SK-N-SH (cell line): ENCODE measurements around the gene RYR3. TPM values are rescaled to one million over a fixed set of nuclear protein-coding genes. Genes with fewer than 3 reads are reported as not detected.

Source experiments
- CTCF ChIA-PET: fragments of 300-600, 350-600 bp; formaldehyde crosslinking; extraction: SDS; loops from one replicate; lab custom pipeline; 2021; lab: Yijun Ruan, JAX
- POLR2A ChIA-PET: fragments of 350-600 bp; sonication (Branson Sonifier 250); formaldehyde crosslinking; extraction: SDS; loops from one replicate; lab custom pipeline; 2020; ENCODE audit warnings: antibody characterized with exemption, inconsistent platforms; lab: Yijun Ruan, JAX
- DNase-seq: peaks from one replicate; pipeline ENCODE4 v3.0.0; 2012
- H2AFZ ChIP-seq: fragments of 200-600 bp; sonication (generic); 2 replicates; pipeline ENCODE4 v1.8.1; 2016; ENCODE audit warnings: antibody characterized with exemption, mild to moderate bottlenecking, low read depth
- H3F3A ChIP-seq: fragments of 200-600 bp; sonication (generic); replicated peaks from 2 replicates; pipeline ENCODE3; 2016; ENCODE audit warnings: antibody characterized with exemption, mild to moderate bottlenecking; ENCODE audit not compliant: insufficient read depth
- H3K27ac ChIP-seq, 2 experiments: fragments of 200-500 bp in 1 of 2; fragments of 200-600 bp in 1 of 2; sonication (Bioruptor generic) in 1 of 2; sonication (generic), shearing (Covaris generic) in 1 of 2; 2 replicates each; pipeline versions ENCODE4 v1.5.1 to v1.6.1; 2014 to 2016; ENCODE audit warnings: low read depth in 2 of 2, inconsistent platforms in 1 of 2, low read length in 1 of 2, mild to moderate bottlenecking in 1 of 2, mixed read lengths in 1 of 2
- H3K27me3 ChIP-seq: fragments of 200-600 bp; sonication (generic), shearing (Covaris generic); 2 replicates; pipeline ENCODE4 v1.6.1; 2016; ENCODE audit warnings: mixed run types; ENCODE audit not compliant: insufficient read depth
- H3K36me3 ChIP-seq, 2 experiments: fragments of 200-500 bp in 1 of 2; fragments of 200-600 bp in 1 of 2; sonication (Bioruptor generic) in 1 of 2; sonication (generic) in 1 of 2; replicated peaks in 1 of 2; 2 replicates each; pipeline versions ENCODE3 to v1.5.1; 2014 to 2016; ENCODE audit warnings: low read length in 1 of 2, mild to moderate bottlenecking in 1 of 2; ENCODE audit not compliant: insufficient read depth in 2 of 2, control insufficient read depth in 1 of 2
- H3K4me1 ChIP-seq, 2 experiments: fragments of 200-500 bp in 1 of 2; fragments of 200-600 bp in 1 of 2; sonication (Bioruptor generic) in 1 of 2; sonication (generic), shearing (Covaris generic) in 1 of 2; 2 replicates each; pipeline versions ENCODE4 v1.5.1 to v1.6.1; 2014 to 2016; ENCODE audit warnings: low read depth in 1 of 2, low read length in 1 of 2, mixed run types in 1 of 2; ENCODE audit not compliant: insufficient read depth in 2 of 2, control insufficient read depth in 1 of 2
- H3K4me2 ChIP-seq: fragments of 200-600 bp; sonication (generic), shearing (Covaris generic); 2 replicates; pipeline ENCODE4 v1.6.1; 2017; ENCODE audit warnings: mixed run types
- H3K4me3 ChIP-seq, 2 experiments: fragments of 200-500 bp in 1 of 2; fragments of 200-600 bp in 1 of 2; sonication (Bioruptor generic) in 1 of 2; sonication (generic), shearing (Covaris generic) in 1 of 2; 2 replicates each; pipeline versions ENCODE4 v1.5.1 to v1.8.1; 2014 to 2016; ENCODE audit warnings: low read depth in 2 of 2, inconsistent platforms in 1 of 2, low read length in 1 of 2, mild to moderate bottlenecking in 1 of 2, mixed read lengths in 1 of 2, moderate library complexity in 1 of 2
- H3K79me2 ChIP-seq: fragments of 200-600 bp; sonication (generic); 2 replicates; pipeline ENCODE4 v1.8.1; 2017; ENCODE audit warnings: mild to moderate bottlenecking; ENCODE audit not compliant: insufficient read depth
- H3K9ac ChIP-seq: fragments of 200-600 bp; sonication (generic); 2 replicates; pipeline ENCODE4 v1.6.1; 2017; ENCODE audit warnings: mixed run types
- H3K9me2 ChIP-seq: fragments of 200-600 bp; sonication (generic); 2 replicates; pipeline ENCODE4 v1.6.1; 2017; ENCODE audit warnings: mixed run types
- H3K9me3 ChIP-seq: fragments of 200-600 bp; sonication (generic); 2 replicates; pipeline ENCODE4 v1.6.1; 2017; ENCODE audit warnings: mixed run types, mild to moderate bottlenecking, moderate library complexity
- H4K20me1 ChIP-seq: fragments of 200-600 bp; sonication (generic); 2 replicates; pipeline ENCODE4 v1.6.1; 2017; ENCODE audit warnings: mild to moderate bottlenecking, mixed run types; ENCODE audit not compliant: insufficient read depth
- EP300 ChIP-seq, 2 experiments: IDR thresholded peaks; 2 replicates each; pipeline versions ENCODE4 v1.4.0 to v1.6.1; 2012; ENCODE audit warnings: borderline replicate concordance in 1 of 2, low read depth in 1 of 2, low read length in 1 of 2
- FOXM1 ChIP-seq: IDR thresholded peaks from 2 replicates; pipeline ENCODE4 v1.4.0; 2012; ENCODE audit warnings: low read depth, mild to moderate bottlenecking
- RAD21 ChIP-seq: IDR thresholded peaks from 2 replicates; pipeline ENCODE4 v1.6.1; 2012; ENCODE audit warnings: mild to moderate bottlenecking, low read length
- WGBS: methylation state at CpG from one replicate; pipeline ENCODE4 v1.1.6; 2017; ENCODE audit warnings: low lambda C conversion rate; 5-methylcytosine and 5-hydroxymethylcytosine counted together
- polyA plus RNA-seq, 3 experiments: library from polyadenylated mRNA; depleted of rRNA; stranded (reverse); fragments of >200 nt; gene quantifications; 2 replicates each; pipeline ENCODE4 v1.2.3, GENCODE V29; 2012
- TF ChIP-seq, protein P1 (sequence below): fragments of 200-600 bp; sonication (generic); IDR thresholded peaks from 2 replicates; pipeline ENCODE4 v1.6.1; 2017; ENCODE audit warnings: antibody characterized with exemption, mild to moderate bottlenecking, moderate library complexity
- TF ChIP-seq, protein P2 (sequence below): IDR thresholded peaks from 2 replicates; pipeline ENCODE4 v1.4.0; 2012; ENCODE audit warnings: low read depth, borderline replicate concordance
- TF ChIP-seq, protein P3 (sequence below): IDR thresholded peaks from 2 replicates; pipeline ENCODE4 v1.4.0; 2012; ENCODE audit warnings: low read depth

The RYR3 gene
- polyA plus RNA-seq, 1 of the 3 experiments (the other 2 are of a cell fraction), result 0.02 TPM

DNA sequence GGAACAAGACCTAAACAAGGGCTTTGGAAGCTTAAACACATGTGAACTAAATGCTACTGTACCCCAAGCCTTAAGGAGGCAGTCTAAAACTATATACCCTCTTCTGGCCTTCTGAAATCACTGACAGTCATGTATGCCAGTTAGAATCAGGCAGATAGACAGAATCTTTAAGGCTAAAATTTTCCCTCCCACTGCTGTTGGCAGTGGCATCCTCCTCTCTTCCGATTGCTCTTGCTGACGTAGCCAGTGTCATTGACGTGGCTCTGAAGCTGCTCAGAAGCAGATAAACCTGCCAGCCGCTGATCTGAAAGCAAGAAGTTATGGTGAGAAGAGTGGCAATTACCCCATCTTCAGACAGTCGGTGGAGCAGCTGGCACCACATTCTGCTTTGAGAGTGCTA lies 3.3 kb downstream of the RYR3 start:
- POLR2A ChIA-PET, result no interaction called here

DNA sequence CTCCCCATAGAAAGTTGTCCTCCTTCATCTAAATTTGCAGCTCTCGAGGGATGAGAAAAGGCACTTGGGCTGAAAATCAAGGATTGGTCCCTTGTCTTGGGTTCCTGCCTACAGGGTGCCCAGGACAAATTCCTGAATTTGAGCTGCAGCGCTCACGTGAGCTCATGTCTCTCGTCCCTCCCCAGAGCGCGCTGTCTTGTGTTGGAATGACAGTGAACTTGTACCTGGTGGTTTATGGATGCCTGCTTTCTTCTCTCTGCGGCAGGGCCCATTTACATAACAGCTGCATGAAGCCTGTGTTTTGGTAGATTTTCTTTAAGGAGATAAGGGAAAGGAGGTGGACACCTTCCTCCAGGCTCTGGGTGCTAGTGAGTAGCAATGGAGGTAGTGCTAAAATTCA lies 4.3 kb downstream of the RYR3 start:
- WGBS, result 83% methylated on average over 7 of the region's 7 CpGs
- no peaks in the 10 kb centered on the region for H3F3A ChIP-seq
- peaks cover 47% of the 10 kb centered on the region for H3K27me3 ChIP-seq
- H3K4me2 ChIP-seq, result no peak overlapping the region
- CTCF ChIA-PET, result interaction anchor here (0.8 to 3.9 kb wide), 2 partner anchors 382 to 385 kb away, joined by 3 to 24 read pairs; no protein-coding TSS in a partner anchor
- no peaks in the 10 kb centered on the region for H3K9me3 ChIP-seq
- H4K20me1 ChIP-seq, result no peaks in the 10 kb centered on the region
- H3K4me1 ChIP-seq, result peaks cover 0 to 2% of the 10 kb centered on the region in 2 experiments; a peak in 1 of 4 replicates
- no peak overlapping the region for H3K4me3 ChIP-seq
- DNase-seq, result no peak
- TF ChIP-seq, protein P1, sequence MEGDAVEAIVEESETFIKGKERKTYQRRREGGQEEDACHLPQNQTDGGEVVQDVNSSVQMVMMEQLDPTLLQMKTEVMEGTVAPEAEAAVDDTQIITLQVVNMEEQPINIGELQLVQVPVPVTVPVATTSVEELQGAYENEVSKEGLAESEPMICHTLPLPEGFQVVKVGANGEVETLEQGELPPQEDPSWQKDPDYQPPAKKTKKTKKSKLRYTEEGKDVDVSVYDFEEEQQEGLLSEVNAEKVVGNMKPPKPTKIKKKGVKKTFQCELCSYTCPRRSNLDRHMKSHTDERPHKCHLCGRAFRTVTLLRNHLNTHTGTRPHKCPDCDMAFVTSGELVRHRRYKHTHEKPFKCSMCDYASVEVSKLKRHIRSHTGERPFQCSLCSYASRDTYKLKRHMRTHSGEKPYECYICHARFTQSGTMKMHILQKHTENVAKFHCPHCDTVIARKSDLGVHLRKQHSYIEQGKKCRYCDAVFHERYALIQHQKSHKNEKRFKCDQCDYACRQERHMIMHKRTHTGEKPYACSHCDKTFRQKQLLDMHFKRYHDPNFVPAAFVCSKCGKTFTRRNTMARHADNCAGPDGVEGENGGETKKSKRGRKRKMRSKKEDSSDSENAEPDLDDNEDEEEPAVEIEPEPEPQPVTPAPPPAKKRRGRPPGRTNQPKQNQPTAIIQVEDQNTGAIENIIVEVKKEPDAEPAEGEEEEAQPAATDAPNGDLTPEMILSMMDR, result no peak
- no peak overlapping the region for H3K27ac ChIP-seq
- POLR2A ChIA-PET, result no interaction called here
- no peaks in the 10 kb centered on the region for H3K9me2 ChIP-seq
- no peaks in the 10 kb centered on the region for H3K36me3 ChIP-seq
- no peak overlapping the region for H3K9ac ChIP-seq
- H3K79me2 ChIP-seq, result no peaks in the 10 kb centered on the region
- H2AFZ ChIP-seq, result no peak overlapping the region

More for the DNA sequence above, 3.3 kb downstream of the RYR3 start:
- Histone ChIP-seq H3F3A (no peaks in the 10 kb centered on the region), H3K79me2 (no peaks in the 10 kb centered on the region), H3K4me3 (no peak overlapping the region), H3K4me2 (no peak overlapping the region), H3K36me3 (no peaks in the 10 kb centered on the region), H3K4me1 (peaks cover 0 to 2% of the 10 kb centered on the region in 2 experiments; a peak in 1 of 4 replicates), H2AFZ (no peak overlapping the region), H4K20me1 (no peaks in the 10 kb centered on the region), H3K27me3 (peaks cover 57% of the 10 kb centered on the region), H3K9ac (no peak overlapping the region), H3K27ac (no peak overlapping the region), H3K9me3 (no peaks in the 10 kb centered on the region), H3K9me2 (no peaks in the 10 kb centered on the region)
- TF ChIP-seq RAD21, result no peak
- DNase-seq, result no peak
- WGBS, result 68% methylated on average over 5 of the region's 5 CpGs
- CTCF ChIA-PET, result interaction anchor here (1.0 to 3.9 kb wide), 6 partner anchors 20 to 386 kb away, joined by 3 to 24 read pairs (median 3); no protein-coding TSS in a partner anchor

DNA sequence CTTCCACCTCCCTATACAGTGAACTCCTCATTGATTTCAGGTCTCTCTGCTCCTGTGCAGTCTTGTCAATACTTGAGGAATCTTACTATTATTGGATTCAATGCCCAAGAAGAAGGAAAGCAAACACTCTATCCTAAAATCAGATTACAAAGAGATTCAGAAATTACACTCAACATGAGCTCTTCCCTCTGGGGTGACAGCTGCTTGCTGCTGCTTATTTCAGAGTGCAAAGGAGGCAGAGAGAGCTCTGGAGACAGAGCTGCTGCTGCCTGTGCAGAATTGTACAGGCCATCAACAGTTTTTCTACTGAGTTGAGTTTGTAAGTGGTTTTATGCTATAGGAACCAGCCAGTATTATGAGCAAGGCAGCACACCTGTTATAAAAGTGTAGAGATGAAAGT lies 7.1 kb downstream of the RYR3 start:
- TF ChIP-seq FOXM1 (no peak), EP300 (IDR thresholded peaks at IDR 0.05; ENCODE audit: borderline replicate concordance in 1 of 2, low read depth in 1 of 2, low read length in 1 of 2) (no peak)
- TF ChIP-seq, protein P2, sequence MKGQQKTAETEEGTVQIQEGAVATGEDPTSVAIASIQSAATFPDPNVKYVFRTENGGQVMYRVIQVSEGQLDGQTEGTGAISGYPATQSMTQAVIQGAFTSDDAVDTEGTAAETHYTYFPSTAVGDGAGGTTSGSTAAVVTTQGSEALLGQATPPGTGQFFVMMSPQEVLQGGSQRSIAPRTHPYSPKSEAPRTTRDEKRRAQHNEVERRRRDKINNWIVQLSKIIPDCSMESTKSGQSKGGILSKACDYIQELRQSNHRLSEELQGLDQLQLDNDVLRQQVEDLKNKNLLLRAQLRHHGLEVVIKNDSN, result no peak
- TF ChIP-seq, protein P3, sequence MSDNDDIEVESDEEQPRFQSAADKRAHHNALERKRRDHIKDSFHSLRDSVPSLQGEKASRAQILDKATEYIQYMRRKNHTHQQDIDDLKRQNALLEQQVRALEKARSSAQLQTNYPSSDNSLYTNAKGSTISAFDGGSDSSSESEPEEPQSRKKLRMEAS, result no peak
- CTCF ChIA-PET, result no interaction called here
- Histone ChIP-seq H2AFZ (no peak overlapping the region), H3K36me3 (no peaks in the 10 kb centered on the region), H3K9me3 (no peaks in the 10 kb centered on the region), H4K20me1 (no peaks in the 10 kb centered on the region), H3K9ac (no peak overlapping the region), H3K4me2 (no peak overlapping the region), H3K79me2 (no peaks in the 10 kb centered on the region), H3F3A (no peaks in the 10 kb centered on the region), H3K27ac (no peak overlapping the region), H3K27me3 (peaks cover 22% of the 10 kb centered on the region; the same call in 1 of the 2 replicates), H3K9me2 (no peaks in the 10 kb centered on the region), H3K4me3 (no peak overlapping the region), H3K4me1 (no peaks in the 10 kb centered on the region)
- POLR2A ChIA-PET, result no interaction called here
- DNase-seq, result no peak
